ENCODE measurements around the gene TBC1D25.
A peak's percentile ranks its signal among the peaks of the same experiment; 100 is the strongest.

The TBC1D25 gene

GRCh38 chrX:48513670-48514069 lies 25.8 kb upstream of the TBC1D25 start (continued):
- TF ChIP-seq AEBP2 (tag by site-specific recombination; IDR thresholded peaks at IDR 0.05; ENCODE audit: borderline replicate concordance) (no peak), ZNF704 (tag by site-specific recombination; IDR thresholded peaks at IDR 0.05) (no peak), SP2 (tag by site-specific recombination; IDR thresholded peaks at IDR 0.05) (no peak), ZNF692 (tag by site-specific recombination; IDR thresholded peaks at IDR 0.05) (no peak), ZNF121 (tag by site-specific recombination; IDR thresholded peaks at IDR 0.05) (no peak), MEIS1 (CRISPR knock-in tag; IDR thresholded peaks at IDR 0.05; ENCODE audit: borderline replicate concordance) (no peak)

- Histone ChIP-seq H3K4me3 (ENCODE audit: low read depth, low read length) (no peak overlapping the region), H3K27ac (ENCODE audit: extremely low read depth, low read depth, low read length) (no peak overlapping the region), H3K4me1 (ENCODE audit: control insufficient read depth, insufficient read depth, low read length) (no peaks in the 10 kb centered on the region), H3K36me3 (ENCODE audit: control insufficient read depth in 2 of 2, insufficient read depth in 1 of 2, low read length in 2 of 2) (peaks cover 0 to 34% of the 10 kb centered on the region in 2 experiments; a peak in 2 of 3 replicates), H3K9me3 (ENCODE audit: control insufficient read depth, insufficient read depth, low read depth, low read length) (no peaks in the 10 kb centered on the region)
- TF ChIP-seq IKZF3 (tag by site-specific recombination; IDR thresholded peaks at IDR 0.05) (no peak), ZNF280C (tag by site-specific recombination; IDR thresholded peaks at IDR 0.05) (no peak)
- CTCF ChIA-PET, result no interaction called here
- POLR2A ChIA-PET, result interaction anchor here (0.7 kb wide), 1 partner anchor 149 kb away, joined by 4 read pairs; no protein-coding TSS in a partner anchor
Observed at GRCh38 chrX:48514126-48514806, 25.2 kb upstream of the TBC1D25 start.

- ChIA-PET POLR2A (interaction anchor here (0.7 kb wide), 1 partner anchor 149 kb away, joined by 4 read pairs; no protein-coding TSS in a partner anchor), CTCF (no interaction called here)
Observed at GRCh38 chrX:48514868-48515460, 24.6 kb upstream of the TBC1D25 start.

GRCh38 chrX:48515842-48516241 lies 23.7 kb upstream of the TBC1D25 start:
- no peaks in the 10 kb centered on the region for H3K4me1 ChIP-seq (ENCODE audit: control insufficient read depth, insufficient read depth, low read length)
- ChIA-PET CTCF (no interaction called here), POLR2A (no interaction called here)
- H3K9me3 ChIP-seq (ENCODE audit: control insufficient read depth, insufficient read depth, low read depth, low read length), result no peaks in the 10 kb centered on the region
- H3K27ac ChIP-seq (ENCODE audit: extremely low read depth, low read depth, low read length), result no peak overlapping the region
- H3K4me3 ChIP-seq (ENCODE audit: low read depth, low read length), result no peak overlapping the region
- peaks cover 0 to 34% of the 10 kb centered on the region in 2 experiments; a peak in 2 of 3 replicates for H3K36me3 ChIP-seq (ENCODE audit: control insufficient read depth in 2 of 2, insufficient read depth in 1 of 2, low read length in 2 of 2)
- TF ChIP-seq ZBTB11 (tag by site-specific recombination; conservative IDR thresholded peaks at IDR 0.05; ENCODE audit: low read depth), result no peak
- no peak for TF ChIP-seq KLF8 (tag by site-specific recombination; IDR thresholded peaks at IDR 0.05)
- TF ChIP-seq ZBTB21 (tag by site-specific recombination; IDR thresholded peaks at IDR 0.05), result no peak
- TF ChIP-seq ZNF174 (tag by site-specific recombination; IDR thresholded peaks at IDR 0.05), result no peak
- no peak for TF ChIP-seq HOXD13 (CRISPR knock-in tag; IDR thresholded peaks at IDR 0.05; ENCODE audit: borderline replicate concordance)
- TF ChIP-seq ZBTB20 (tag by site-specific recombination; IDR thresholded peaks at IDR 0.05), result no peak
- TF ChIP-seq RBAK (tag by site-specific recombination; IDR thresholded peaks at IDR 0.05), result no peak
- TF ChIP-seq ZNF654 (tag by site-specific recombination; IDR thresholded peaks at IDR 0.05; ENCODE audit: low read depth), result no peak

More at GRCh38 chrX:48514868-48515460, 24.6 kb upstream of the TBC1D25 start:
- Histone ChIP-seq H3K36me3 (ENCODE audit: control insufficient read depth in 2 of 2, insufficient read depth in 1 of 2, low read length in 2 of 2) (peaks cover 0 to 34% of the 10 kb centered on the region in 2 experiments; a peak in 2 of 3 replicates), H3K9me3 (ENCODE audit: control insufficient read depth, insufficient read depth, low read depth, low read length) (no peaks in the 10 kb centered on the region), H3K27ac (ENCODE audit: extremely low read depth, low read depth, low read length) (no peak overlapping the region), H3K4me1 (ENCODE audit: control insufficient read depth, insufficient read depth, low read length) (no peaks in the 10 kb centered on the region), H3K4me3 (ENCODE audit: low read depth, low read length) (no peak overlapping the region)
- TF ChIP-seq ZNF416 (tag by site-specific recombination; IDR thresholded peaks at IDR 0.05) (no peak), ZNF623 (tag by site-specific recombination; IDR thresholded peaks at IDR 0.05) (peak; percentile 97), KLF9 (tag by site-specific recombination; IDR thresholded peaks at IDR 0.05; ENCODE audit: low read depth) (no peak)
